HG02759 (cell line): ENCODE results near the gene PARD6B.
"Not testable (repeated sequence)": the region's sequence is repeated elsewhere in the genome, so short reads cannot be mapped to it uniquely, and the experiment has no call there.

Experiments used
- ATAC-seq: cut with Tn5 transposase; IDR thresholded peaks from one replicate; pipeline ENCODE4 v1.9.1; 2021; ENCODE audit warnings: mild to moderate bottlenecking, moderate library complexity; ENCODE audit not compliant: unreplicated experiment

Gene PARD6B

DNA sequence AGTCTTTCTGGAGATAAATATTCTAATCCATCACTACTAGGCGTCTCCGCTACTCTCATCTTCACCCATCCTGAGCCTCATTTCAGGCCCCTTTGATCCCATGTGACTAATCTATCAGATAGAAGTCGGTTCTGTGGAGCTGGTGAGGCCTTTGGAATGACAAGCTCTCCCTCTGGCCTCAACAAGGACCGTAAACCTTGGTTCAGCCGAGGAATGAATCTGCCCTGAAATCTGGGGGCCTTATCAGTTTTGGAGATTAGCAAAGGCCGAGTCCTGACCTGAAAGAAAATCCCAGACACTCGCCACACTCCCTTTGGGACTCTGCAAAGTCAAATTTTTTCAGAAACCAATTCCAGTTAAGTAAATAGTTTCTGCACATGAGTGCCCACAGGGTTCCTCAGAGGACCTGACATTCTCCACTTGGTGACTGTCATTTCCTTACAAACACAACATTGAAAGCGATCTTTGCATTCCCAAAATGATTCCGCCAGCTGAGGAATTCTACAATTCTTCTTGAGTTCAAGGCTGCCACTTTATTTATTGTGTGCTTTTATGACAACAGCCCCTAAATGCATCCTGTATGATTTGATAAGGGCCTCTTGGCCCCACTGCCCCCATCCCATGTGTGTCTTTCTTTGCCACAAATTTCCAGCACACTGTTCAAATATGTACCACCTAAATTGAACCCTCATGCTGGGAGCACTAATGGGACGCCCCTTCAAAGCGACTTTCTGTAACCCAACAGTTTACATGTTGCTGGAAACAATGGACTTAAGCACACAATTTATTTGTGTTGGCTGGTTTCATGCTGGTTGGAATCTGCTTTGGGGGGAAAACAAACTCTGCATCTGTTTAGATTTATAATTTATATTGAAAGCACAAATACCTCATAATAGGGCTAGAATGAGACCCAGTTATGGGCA is 30.1 kb upstream of the PARD6B start:
- no peak for ATAC-seq

DNA sequence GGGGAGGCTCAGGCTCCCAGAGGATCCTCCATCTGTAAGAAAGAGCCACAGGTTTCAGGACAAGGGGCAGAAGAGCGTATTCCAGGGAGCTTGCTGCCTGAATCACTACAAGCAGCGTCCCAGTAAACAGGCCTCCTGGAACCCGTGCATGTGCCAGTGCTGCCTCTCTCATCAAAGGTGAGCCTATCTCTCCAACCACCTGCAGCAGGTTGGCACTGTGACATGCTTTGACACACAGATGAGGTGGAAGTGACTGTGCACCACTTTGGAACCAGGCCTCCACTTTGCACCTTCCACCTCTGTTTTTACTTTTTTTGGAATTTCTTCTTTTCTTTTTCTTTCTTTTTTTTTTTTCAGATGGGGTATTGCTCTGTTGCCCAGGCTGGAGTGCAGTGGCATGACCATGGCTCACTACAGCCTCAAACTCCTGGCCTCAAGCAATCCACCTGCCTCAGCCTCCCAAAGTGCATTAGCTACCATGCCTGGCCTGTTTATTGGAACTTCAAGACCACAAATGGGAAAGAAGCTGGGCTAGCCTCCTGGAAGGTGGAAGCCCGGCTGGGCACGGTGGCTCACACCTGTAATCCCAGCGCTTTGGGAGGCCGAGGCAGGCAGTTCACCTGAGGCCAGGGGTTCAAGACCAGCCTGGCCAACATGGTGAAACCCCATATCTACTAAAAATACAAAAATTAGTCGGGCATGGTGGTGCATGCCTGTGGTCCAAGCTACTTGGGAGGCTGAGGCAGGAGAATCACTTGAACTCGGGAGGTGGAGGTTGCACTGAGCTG is 27.5 kb upstream of the PARD6B start:
- ATAC-seq: not testable (repeated sequence)

DNA sequence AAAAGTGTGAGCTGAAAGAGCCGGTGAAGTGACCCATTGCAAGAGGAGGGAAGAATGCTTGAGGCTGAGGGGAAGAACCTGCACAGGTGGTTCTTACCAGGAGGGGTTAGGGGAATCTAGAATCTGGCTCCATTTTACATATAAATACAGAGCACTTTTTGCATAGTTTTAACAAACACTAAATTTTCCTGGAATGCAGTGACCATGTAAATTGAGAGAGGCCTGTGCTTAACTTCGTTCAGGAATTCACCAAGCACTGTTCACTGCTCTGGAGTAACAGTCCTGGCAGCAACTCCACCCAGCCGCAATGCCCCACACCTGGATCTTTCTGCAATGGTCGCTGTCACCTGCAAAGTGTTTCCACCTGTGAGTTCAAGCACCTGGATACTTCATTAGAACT is 26.9 kb upstream of the PARD6B start:
- no peak for ATAC-seq

DNA sequence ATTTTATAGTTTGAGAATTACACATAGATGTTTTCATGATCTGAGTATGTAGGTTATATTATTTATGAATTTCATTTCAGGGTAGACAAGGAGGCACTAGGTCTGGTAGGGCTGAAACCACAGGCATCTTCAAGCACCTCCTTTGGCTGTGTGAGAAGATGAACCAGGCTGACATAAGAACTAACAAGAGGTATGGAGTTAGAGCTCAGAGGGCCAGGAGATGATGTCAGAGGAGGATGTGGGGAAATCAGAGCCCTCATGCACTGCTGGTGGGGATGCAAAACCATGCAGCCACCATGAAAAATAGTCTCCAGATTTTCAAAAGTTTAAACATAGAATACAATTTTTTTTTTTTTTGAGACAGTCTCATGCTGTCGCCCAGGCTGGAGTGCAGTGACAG is 26.4 kb upstream of the PARD6B start:
- ATAC-seq: no peak

DNA sequence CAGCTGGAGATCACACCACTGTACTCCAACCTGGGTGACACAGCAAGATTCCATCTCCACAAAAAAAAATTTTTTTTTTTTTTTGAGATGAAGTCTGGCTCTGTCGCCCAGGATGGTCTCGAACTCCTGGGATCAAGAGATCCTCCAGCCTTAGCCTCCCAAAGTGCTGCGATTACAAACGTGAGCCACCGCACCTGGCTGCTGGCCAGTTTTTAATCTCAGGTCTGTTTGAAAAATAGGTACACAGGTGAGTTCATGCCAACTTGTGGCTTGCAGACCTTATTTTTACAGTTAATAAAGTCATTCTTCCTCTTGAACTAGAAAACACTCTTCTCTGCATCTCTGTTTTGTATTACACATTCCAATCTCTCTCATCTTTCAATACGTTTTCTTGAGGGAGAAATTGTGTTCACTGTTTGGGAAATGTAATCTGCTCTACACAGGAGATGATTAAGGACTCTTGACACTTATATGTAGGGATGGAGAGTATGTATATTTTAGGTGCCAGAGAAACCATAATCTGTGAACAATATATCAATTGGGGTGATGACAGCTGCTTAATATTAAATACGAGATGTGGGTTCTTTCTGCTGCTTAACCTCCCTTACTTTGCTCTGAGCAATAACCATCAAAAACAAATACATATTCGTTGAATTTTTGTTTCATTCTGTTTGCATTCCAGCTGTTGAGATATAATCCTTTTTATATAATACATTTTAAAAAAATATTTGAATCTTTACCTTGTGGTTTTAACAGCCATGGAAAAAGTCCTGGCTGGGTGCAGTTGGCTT is 22.3 kb upstream of the PARD6B start:
- ATAC-seq: no peak

DNA sequence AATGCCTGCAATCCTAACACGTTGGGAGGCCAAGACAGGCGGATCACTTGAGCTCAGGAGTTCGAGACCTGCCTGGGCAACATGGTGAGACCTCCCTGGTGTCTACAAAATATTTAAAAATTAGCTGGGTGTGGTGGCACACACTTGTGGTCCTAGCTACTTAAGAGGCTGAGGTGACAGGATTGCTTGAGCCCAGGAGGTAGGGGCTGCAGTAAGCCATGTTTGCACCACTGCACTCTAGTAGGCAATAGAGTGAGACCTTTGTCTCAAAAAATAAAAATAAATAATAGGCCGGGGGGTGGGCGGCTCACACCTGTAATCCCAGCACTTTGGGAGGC is 21.8 kb upstream of the PARD6B start:
- no peak for ATAC-seq

DNA sequence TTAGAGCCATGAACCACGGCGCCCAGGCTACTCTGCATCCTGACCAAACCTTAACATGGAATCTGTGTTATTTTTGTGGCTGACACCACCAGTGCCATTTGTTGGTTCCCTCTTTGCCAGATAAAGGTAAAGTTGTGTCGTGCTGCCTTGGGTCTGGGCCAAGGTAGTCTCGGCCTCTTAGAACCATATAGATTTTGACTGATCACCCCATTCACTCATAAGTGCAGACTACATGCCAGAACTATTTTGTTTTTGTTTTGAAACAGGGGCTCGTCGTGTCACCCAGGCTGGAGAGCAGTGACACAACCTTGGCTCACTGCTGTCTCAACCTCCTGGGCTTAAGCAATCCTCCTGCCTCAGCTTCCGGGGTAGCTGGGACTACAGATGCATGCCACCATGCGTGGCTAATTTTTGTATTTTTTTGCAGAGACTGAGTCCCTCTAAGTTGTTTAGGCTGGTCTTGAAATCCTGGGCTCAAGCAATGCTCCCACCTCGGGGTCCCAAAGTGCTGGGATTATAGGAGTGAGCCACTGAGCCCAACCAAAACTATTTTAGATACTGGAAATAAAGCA is 20.8 kb upstream of the PARD6B start:
- ATAC-seq: no peak

DNA sequence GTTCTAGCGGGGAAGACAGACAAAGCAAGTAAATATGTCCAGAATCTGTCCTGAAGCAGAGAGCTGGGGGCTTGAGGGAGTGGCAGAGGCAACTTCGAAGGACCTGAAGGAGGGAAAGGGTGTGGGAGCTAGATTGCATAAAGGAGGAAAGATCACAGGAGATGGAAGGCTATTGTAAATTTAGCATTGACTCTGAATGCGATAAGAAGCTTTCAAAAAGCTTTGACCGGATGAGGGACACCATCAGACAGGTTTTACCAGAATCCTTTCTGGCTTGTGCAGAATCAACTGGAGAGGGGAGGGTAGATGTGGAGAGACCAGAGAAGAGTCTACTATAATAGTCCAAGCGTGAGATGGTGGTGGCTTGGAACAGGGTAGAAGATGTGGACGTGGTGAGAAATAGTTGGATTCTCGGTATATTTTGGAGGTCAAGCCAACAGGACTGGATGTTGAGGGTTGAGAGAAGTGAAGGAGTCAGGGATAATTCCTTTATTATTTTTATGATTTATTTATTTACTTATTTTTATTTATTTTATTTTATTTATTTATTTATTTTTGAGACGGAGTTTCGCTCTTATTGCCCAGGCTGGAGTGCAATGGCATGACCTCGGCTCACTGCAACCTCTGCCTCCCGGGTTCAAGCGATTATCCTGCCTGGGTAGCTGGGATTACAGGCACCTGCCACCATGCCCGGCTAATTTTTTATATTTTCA is 20.1 kb upstream of the PARD6B start:
- ATAC-seq: no peak

DNA sequence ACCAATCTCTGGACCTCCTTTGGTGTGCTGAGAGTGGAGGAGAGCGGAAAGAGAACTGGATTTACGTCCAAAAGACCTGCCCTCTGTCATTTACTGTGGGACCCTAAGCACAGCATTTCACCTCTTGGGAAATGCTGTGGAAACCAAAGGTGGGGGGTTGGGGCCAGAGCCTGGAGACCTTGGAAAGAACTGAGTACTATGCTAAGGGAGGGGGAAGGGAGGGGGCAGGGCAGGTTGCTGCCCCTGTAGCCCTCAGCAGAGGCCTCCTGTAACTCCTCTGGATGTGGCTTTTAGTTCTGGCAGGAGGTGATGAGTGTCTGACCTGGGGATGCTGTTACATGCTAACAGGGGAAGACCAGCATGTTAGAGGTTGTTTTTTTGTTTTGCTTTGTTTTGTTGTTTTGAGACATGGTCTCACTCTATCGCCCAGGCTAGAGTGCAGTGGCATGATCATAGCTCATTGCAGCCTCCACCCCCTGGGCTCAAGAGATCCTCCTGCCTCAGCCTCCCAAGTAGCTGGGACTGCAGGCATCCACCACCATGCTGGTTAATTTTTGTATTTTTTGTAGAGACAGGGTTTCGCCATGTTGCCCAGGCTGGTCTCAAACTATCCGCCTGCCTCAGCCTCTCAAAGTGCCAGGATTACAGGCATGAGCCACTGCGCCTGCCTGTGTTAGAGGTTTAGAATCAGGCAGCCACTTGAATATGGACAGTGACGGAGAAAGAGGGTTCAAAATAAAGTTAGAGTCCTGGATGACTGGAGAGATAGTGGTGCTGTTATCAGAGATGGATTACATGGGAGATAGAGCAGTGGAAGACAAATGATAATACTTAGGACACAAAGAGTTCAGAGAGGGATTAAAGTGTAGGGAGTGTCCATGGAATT is 18.4 kb upstream of the PARD6B start:
- ATAC-seq: no peak

DNA sequence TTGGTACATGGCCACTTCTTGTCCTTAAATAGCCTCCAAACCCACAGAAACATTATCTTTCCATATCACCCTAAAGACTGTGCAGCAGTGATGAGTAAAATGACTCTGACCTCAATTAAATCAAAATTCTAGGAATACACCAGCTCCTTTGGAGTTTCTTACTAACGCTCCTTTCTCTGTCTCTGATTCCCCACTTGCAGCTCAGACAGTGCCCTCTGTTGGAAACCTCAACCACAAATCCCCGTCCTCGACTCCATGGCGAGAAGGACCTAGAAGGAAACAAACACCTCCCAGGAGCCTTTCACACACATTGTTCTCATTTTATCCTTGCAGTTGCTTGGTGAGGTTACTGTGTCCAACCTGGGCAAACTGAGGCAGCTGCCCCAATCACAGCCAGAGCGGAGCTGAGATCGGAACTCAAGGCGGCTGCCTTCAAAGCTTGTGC is 17.7 kb upstream of the PARD6B start:
- no peak for ATAC-seq

DNA sequence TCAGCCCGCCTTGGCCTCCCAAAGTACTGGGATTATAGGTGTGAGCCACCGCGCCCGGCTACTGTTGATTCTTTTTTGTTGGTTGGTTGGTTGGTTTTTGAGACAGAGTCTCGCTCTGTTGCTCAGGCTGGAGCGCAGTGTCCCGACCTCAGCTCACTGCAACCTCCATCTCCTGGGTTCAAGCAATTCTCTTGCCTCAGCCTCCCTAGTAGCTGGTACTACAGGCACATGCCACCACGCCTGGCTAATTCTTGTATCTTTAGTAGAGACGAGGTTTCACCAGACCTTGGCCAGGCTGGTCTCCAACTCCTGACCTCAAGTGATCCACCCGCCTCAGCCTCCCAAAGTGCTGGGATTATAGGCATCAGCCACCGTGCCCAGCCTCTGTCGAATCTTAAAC is 17.0 kb upstream of the PARD6B start:
- ATAC-seq: not testable (repeated sequence)

DNA sequence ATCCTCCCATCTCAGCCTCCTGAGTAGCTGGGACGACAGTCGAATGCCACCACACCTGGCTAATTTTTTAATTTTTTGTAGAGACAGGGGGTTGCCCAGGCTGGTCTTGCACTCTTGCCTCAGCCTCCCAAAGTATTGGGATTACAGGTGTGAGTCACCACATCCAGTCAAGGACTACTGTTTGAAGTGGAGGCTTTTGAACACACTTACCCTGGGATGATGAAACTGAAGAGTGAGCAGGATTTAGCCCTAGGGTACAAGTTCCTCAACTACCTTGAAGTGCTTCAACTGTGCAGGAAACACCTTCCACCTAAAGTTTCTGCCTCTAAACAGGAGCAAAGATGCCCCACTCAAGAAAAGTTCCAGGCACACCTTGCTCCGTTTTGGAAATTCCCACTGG is 15.7 kb upstream of the PARD6B start:
- no peak for ATAC-seq

DNA sequence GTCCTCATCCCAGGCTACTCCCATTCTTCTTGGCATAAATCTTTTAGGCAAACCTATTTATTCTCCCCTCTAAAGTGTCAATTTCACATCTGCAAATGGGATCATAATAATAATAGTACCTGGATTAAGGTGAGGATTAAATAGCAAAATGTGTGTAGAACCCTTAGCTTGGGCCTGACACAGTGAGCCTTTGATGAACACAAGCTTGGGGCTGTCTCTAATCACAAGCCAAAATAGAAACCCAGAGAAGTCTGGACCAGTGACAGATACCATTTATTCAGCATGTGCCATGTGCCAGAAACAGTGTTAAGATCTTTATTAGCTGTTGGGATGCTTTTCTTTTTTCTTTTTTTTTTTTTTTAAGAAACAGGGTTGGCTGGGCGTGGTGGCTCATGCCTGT is 14.9 kb upstream of the PARD6B start:
- no peak for ATAC-seq

DNA sequence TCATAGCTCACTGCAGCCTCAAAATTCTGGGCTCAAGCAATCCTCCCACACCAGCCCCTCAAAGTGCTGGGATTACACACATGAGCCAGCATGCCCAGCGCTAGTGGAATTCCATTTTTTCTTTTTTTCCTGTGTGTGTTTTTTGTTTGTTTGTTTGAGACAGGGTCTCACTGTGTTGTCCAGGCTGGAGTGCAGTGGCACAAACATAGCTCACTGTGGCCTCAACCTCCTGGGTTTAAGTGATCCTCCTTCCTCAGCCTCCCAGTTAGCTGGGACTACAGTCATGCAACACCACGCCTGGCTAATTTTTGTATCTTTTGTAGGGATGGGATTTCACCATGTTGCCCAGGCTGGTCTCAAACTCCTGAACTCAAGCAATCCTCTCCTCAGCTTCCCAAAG is 14.1 kb upstream of the PARD6B start:
- no peak for ATAC-seq

DNA sequence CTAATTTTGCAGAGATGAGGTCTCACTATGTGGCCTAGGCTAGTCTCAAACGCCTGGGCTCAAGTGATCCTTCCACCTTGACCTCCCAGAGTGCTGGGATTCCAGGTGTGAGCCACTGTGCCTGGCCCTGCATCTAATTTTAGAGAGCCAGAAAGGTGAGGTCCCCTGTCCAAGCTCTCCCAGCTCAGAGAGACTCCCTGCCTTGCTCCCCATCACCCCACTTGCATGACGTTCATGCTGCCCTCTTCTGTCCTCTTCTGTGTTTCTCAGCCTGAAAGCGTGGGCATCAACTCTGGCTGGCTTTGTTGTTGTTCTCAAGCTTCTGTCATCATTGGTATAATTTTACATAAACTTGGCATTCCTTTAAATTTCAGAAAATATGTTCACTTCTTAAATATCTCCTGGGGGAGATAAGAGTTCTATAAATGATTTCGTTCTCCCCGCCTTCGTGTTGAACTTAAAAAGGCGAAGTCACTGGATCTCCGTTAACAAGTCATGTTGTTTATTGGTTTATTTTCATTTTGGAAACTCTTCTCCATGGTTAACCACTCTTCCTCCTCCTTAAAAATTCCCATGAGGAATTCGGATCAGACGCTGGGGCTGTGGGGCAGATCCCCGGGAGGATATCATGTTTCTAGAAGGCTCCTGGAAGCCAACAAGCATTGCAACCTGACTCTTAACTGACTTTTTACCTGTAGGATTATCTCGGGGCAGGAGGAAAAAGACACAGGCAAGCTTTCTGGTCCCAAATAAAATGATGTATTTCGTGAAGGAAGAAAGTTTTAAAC is 13.2 kb upstream of the PARD6B start:
- ATAC-seq: no peak

DNA sequence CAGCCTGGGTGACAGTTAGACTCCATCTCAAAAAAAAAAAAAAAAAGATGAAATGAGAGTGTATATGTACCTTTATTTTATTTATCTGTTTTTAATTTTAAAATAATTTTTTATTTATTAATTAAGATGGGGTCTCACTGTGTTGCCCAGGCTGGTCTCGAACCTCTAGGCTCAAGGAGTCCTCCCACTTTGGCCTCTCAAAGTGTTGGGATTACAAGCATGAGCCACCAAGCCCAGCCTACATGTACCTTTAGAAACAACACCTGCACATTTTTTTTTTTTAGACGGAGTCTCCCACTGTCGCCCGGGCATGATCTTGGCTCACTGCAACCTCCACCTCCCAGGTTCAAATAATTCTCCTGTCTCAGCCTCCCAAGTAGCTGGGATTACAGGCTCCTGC is 12.1 kb upstream of the PARD6B start:
- ATAC-seq: no peak

DNA sequence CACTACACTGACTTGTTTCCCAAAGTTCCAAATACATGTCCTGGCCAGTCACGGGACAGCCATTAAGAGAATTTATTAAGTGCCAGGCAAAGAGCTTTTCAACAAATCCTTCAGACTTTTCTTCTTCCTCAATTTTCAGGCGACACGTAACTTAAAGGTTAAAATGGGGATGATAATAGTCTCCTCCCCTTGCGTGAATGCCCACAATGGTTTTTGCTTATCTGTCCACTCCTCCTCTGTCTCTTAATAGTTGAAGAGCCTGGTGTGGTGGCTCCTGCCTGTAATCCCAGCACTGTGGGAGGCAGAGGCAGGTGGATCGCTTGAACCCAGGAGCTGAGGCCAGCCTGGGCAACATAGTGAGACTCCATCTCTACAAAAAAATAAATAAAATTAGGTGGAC is 11.4 kb upstream of the PARD6B start:
- no peak for ATAC-seq

DNA sequence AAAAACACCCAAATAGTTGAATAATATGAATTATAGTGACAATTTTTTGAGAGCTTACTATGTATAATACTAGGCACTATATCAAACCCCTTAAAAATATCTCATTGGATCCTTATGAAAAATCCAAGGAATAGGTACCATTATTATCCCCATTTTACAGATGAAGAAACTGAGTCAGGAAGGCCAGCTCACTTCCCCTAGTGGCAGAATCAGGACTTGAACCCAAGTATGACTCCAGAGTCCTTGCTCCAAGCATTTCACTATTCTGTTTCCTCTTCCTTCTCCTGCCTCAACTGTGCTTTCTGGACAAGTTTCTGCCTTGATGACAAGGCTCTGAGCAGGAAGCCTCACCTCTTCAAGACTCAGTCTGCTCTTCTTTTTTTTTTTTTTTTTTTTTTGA is 10.8 kb upstream of the PARD6B start:
- no peak for ATAC-seq

DNA sequence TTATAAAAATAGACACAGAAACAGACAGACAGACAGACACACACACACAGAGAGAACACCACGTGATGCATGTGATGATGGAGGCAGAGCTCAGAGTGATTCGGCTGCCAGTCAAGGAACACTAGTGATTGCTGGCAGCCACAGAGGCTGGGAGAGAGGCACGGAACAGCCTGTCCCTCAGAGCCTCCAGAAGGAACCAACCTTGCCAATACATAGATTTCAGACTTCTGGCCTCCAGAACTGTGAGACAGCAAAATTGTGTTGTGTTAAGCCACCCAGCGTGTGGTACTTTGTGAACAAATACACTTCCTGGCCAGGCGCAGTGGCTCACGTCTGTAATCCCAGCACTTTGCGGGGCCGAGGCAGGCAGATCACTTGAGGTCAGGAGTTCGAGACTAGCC is 9.5 kb upstream of the PARD6B start:
- no peak for ATAC-seq
